A172 (cell line): ENCODE results near the gene LANCL2. TPM values are rescaled to one million over a fixed set of nuclear protein-coding genes. Genes with fewer than 3 reads are reported as not detected.
"Not testable (repeated sequence)": the region's sequence is repeated elsewhere in the genome, so short reads cannot be mapped to it uniquely, and the experiment has no call there.

Experiments
- DNase-seq: peaks from one replicate; pipeline ENCODE4 v3.0.0-alpha.2; 2015; ENCODE audit warnings: low spot score
- total RNA-seq: library from RNA; depleted of rRNA; stranded (reverse); fragments of >200 nt; shearing (Covaris generic); gene quantifications from 2 replicates; pipeline ENCODE4 v1.2.3, GENCODE V29; 2014; rRNA removed

LANCL2 gene
- total RNA-seq, 1 experiment from 2014 or later, result 27.5 TPM

DNA sequence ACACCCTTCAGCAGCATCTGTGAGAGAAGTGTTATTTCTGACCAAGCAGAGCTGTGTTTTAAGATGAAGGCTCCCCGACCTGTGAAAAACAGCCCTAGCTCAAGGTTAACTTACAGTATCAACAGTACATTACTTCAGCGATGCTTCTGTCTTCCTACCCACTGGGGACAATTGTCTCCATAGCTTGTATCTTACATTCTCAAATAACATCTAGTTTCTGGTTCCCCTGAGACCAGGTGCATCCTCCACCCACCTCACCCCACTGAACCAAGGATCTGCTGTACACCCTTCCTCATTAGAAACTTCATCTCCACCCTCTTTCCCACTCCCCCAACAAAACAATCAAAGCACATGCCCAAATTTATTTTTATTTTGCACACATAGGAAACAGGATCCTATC is 105.1 kb downstream of the LANCL2 start:
- DNase-seq, result no peak

DNA sequence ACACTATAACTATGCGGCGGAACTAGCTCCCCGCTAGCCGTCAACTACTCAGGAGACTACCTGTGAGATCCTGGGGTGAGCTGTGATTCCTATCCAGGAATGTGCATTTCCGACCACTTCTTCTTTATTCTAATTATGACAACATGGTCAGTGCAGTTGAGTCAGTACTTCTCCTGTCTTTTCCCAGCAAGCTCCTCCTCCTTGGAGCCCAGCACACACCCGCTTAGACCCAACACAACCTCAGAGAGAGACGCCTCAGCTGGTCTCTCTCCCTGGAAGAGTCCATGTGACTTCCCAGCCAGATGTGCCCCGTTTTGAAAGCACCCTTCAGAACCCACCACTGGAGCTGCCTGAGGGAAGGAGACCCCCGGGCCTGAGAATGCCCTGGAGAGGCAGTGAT is 106.5 kb downstream of the LANCL2 start:
- DNase-seq, result not testable (repeated sequence)

DNA sequence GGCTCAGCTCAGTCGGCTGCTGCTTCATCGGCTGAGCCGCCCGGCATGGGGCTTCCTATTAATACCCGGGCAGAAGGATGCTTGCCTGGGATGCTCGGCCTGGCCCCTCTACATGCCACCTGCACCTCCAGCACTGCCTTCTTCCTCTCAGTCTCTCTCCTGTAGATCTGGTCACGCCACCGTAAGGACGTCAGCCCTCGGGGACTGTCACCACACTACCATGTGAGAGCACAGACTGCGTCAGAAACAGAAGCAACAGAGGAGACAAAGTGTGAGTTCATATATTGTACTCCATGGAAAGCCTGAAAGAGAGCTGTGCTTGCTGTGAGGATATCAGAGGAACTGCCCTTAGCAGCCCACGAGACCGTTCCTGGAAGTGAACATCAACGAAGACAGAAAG is 107.3 kb downstream of the LANCL2 start:
- DNase-seq, result not testable (repeated sequence)

DNA sequence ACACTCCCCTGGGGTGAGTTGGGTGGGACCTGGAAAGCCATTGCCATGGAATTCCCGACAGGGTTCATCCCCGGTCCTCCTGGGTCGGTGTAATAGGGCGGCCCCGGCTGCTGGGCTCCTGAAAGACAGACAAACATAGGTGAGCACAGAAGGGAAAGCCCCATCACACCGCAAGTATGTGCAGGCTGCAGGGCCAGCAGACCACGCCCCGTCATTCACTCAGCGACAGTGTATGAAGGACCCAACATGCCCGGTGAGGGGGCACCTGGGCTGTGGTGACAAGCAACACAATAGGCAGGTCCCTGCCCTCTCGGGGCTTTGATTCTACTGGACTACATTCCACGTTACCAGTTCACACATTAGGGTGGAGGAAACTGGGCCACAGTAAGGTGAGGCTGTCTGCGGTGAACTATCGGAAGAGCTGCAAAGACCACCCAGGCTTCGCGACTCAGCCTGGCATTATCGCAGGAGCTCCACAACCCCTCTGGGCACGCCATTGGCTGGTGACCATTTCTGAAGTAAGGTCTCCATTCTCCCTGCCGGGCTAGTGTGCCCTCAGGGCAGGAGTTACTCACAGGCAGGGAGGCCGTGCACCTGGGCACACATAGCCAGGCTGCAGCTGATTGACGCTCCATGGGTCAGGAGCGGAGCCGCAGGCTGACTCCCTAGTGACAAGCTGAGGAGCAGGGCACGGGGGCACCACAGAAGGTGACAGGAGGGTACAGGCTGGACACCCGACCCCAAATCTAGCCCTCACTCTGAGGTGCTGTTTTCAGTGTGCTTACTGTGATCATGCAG is 108.0 kb downstream of the LANCL2 start:
- DNase-seq, result no peak

DNA sequence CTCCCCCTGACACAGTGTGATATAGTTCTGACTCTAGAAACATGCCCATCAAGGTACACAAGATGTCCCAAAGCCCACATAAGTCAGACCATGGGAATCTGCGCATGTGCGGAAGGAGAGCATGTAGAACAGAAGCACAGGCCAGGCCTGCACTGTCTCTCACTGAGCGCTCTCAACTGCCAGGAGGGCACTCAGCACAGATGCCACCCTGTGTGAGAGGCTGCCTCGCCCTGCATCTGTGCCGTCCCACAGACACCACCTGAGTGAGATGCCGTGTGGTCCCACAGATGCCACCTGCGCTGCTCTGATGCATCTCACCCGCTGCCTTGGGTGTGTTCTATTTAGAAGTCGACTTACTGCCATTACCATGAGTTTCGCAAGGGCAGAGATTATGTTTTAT is 108.8 kb downstream of the LANCL2 start:
- no peak for DNase-seq

DNA sequence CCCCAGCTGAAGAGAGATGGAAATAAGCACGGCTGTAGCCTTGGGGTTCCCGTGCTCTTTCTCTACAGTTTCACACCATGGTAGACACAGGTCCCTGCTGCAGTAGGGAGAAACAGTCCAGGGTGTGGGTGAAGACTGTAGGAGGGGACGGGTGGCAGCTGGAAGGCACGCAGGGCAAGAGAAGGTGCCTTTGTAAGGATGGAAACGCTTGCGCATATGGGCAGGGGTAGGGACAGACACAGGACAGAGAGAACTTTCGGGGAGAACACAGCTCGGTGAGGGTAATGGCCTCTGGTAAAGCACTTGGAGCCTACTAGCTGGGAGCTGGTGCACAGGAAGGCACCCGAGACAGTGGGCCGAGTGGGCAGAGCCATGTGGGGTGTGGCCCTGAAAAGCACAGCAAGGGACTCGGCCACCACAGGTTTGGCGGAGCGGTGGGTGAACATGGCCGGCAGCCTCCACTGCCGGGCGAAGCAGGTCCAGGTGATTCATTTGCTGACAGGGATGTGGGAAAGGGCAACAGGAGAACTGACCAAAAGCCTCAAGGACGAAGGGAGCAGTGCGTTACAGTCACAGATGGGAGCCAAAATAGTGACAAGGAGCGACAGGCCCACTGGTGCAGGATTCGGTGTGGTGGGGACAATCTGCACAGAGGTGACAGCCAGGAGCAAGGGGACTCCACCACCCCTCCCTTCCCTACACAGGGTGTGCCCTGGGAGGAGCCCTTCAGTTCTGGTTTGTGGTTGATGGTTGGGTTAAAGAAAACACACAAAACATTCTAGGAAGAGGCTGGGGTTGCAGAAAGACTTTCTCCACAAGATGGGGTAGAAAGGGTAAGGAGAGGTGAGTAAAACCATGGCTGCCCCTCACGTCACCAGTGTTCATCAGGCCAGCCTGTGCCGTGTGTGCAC is 110.1 kb downstream of the LANCL2 start:
- no peak for DNase-seq

DNA sequence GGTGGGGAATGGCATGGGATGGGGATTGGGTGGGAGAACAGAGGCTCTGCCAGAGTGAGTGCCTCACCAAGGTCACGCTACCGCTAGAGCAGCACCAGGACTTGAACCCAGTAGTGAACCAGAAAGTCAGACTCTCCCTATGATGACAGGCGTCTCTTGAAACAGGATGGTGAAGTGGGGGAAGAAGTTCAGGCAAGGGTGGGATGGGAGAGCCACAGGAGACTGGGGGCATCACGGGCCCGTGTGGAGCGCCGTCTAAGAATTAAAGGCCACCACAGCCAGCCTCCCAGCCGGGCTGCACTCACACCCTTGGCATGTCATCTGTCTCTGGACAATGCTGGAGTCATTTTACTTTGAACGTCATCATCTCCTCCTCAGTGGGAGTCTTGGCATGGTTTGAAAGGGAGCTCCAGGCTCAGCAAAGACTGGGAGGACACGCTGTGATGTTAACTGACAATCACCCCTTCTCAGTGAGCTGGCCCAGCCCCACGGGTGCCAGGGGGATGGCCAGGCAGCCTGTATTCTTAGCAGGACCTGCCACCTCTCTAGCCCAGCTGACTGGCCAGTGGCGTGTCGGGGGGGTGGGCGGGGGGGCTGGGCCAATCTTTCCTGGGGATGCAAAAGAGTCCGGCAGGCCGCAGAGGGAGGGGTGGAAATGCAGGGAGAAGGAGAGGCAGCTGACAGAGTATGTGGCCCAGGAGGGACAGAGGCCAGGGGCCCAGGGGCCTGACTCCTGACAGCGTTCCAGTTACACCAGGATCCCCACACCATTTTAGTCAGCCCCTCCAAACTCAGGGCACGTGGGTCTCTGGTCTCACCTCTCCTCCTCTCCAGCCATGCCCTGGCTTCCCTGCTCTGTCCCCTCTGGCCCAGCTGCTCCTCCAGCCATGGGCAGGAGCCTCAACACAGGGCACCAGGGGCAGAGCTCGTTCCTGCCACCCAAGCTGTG is 111.0 kb downstream of the LANCL2 start:
- DNase-seq, result peak; percentile 8

DNA sequence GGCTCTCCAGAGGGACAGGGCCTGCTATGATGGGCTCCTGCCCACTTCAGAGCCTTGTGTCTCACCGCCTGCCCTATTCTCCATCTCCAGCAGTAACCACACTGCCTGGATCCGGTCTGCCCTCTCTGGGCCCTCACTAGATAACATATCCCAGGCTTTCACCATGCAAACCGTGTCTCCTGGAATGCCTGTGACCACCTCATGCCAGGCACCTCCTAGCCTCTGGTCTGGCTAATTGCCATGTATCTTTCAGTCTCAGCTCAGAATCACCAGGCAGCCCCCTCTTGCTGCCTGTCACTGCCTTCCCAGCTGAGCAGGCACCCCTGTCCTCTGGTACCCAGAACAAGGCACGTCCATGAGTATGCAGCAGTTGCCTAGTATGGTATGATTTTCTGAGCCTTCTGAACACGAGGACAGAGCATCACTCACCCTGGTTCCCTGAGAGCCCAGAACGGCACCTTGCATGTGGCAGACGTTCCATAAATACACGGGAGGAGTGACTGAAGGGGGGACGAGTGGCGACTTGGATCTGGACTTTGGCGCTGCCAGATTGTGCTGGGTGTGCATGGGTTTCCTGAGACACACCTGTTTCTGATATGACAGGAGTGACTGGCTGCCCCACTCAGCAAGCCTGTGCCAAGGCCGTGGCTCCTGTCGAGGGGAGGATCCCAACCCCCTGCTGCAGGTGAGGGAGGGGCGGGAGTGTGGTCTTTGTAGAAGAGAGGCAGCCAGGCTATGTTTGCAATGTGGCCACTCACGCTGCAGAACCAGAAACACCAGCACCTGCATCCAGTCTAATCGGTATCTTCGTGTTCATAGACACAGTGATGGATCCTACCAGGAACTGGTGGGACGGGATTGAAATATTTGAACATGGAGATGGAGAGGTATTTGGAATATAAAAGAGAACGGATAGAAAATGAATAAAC is 112.0 kb downstream of the LANCL2 start:
- DNase-seq, result no peak

DNA sequence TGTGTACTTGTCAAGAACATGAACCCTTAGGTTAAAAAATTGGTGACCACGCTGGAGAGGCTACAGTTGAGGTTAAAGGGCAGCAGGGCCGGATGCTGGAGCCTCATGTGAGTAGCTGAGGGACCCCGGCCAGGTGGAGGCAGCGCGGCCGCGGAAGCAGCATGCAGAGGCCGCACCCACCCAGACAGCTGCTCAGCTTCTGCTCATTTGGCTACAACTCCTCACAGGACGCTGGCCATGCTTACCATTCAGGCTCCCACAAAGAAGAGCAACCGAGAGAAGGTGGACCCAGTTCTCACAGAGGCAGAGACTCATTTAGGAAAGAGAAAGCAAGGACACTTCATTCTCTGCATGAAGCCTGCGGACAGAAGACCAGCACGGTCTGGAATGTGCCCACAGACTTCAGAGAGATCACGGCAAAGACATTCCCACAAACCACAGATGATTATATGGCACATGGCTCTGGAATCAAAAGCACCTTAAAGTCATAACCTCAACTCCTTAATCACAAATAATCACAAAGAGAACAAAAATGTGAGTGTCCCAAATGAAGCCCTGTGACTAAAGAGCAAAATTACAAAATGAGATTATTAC is 112.7 kb downstream of the LANCL2 start:
- DNase-seq, result peak; percentile 86

DNA sequence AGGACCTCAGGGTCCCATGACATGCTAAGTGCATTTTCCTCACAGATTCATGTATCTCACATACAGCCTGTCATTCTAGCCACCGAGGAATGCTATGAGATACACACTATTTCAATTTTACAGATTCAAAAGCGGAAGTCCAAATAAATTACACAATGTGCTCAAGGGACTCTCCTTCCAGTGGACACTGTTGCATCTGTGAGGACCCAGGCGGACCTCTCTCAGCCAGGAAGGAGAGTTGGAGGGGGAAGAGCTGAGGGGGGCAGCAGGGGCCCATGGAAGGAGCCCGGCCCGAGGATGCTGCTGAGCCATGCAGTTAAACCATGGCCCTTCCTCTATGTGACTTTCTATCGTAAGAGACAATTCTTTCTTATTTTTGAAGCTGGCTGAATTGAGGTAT is 113.6 kb downstream of the LANCL2 start:
- DNase-seq, result no peak

DNA sequence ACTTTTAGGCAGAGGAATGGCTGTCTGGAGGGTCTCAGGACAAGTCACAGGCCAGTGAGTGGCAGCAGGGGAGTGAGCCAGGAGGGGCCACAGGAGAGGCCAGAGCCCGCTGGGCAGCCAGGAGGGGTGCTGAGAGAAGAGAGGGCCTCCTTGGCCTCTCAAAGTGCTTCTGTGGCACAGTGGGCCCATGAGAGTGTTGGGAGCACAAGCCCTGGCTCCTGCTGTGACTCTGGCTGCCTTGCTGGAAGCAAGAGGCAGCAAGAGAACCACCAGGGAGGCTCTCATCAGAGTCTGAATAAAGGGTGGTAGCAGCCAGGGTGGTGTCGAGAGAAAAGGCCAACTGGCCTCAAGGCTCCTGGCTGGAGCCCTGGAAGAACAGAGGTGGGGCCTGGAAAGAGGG is 116.0 kb downstream of the LANCL2 start:
- DNase-seq, result no peak

DNA sequence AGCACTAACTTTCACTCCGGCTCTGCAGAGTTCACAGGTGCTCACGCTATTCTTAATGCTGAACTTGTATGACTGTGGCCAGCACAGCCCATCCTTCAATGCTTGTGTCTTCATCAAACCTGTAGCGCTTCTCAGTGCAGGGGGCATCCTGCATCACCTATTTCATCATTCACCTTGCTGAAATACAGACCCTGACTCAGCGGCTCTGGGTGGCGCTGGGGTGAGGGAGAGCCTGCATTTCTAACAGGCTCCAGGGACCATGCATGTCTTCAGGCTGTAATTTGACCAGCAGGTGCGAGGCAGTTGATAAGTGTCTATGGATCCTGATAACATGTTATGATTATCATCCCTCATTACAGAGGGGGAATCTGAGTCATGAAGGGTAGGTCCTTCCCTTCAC is 117.9 kb downstream of the LANCL2 start:
- no peak for DNase-seq

Other genes starting within 250 kb of the LANCL2 start
- 112 and 129 TPM in 2 replicates for gene VOPP1, start 207.2 kb downstream of the LANCL2 start, total RNA-seq